LNCaP clone FGC (cell line): ENCODE results near the gene CPNE1.
"Not testable (repeated sequence)": the region's sequence is repeated elsewhere in the genome, so short reads cannot be mapped to it uniquely, and the experiment has no call there.

Experiments
- DNase-seq: peaks from one replicate; pipeline ENCODE4 v3.0.0-alpha.2; 2011; ENCODE audit warnings: low read depth
- H3K4me3 ChIP-seq: 2 replicates; pipeline ENCODE4 v1.5.1; 2011; ENCODE audit warnings: mild to moderate bottlenecking, low read depth, low read length, control low read depth
- CTCF ChIP-seq: IDR thresholded peaks from 2 replicates; pipeline ENCODE4 v1.5.1; 2012; ENCODE audit warnings: mild to moderate bottlenecking; ENCODE audit not compliant: control insufficient read depth, insufficient read depth; ENCODE audit errors: extremely low read depth

Gene CPNE1

GRCh38 chr20:35708502-35708901 is 43.8 kb upstream of the CPNE1 start:
- H3K4me3 ChIP-seq, result no peak overlapping the region
- no peak for TF ChIP-seq CTCF
- DNase-seq, result no peak

- not testable (repeated sequence) for H3K4me3 ChIP-seq, DNase-seq
Measured at GRCh38 chr20:35706591-35707529, 42.2 kb upstream of the CPNE1 start.

GRCh38 chr20:35705894-35706293 is 41.2 kb upstream of the CPNE1 start:
- not testable (repeated sequence) for H3K4me3 ChIP-seq, DNase-seq

GRCh38 chr20:35704514-35705261 is 40.0 kb upstream of the CPNE1 start:
- no peak for TF ChIP-seq CTCF
- no peak overlapping the region for H3K4me3 ChIP-seq
- DNase-seq, result no peak

- no peak for DNase-seq
- H3K4me3 ChIP-seq, result no peak overlapping the region
- no peak for TF ChIP-seq CTCF
Measured at GRCh38 chr20:35702824-35703695, 38.4 kb upstream of the CPNE1 start.

GRCh38 chr20:35702051-35702823 is 37.5 kb upstream of the CPNE1 start:
- no peak for TF ChIP-seq CTCF
- DNase-seq, result no peak

GRCh38 chr20:35700625-35701148 is 36.0 kb upstream of the CPNE1 start:
- no peak for DNase-seq
- no peak for TF ChIP-seq CTCF
- peak overlapping the region; percentile 96 for H3K4me3 ChIP-seq

More at GRCh38 chr20:35702051-35702823, 37.5 kb upstream of the CPNE1 start:
- H3K4me3 ChIP-seq, result no peak overlapping the region
